NCI-H2081 treated with DMSO at 0.1 percent for 48 hours (cell line): ENCODE data around the gene CRP.
"Not testable (repeated sequence)": the region's sequence is repeated elsewhere in the genome, so short reads cannot be mapped to it uniquely, and the experiment has no call there.

Experiments used
- DNase-seq: peaks from one replicate; lab custom pipeline; 2025; lab: John Stamatoyannopoulos, UW

Gene CRP

GRCh38 chr1:159699653-159700052, 14.7 kb downstream of the CRP start:
- no peak for DNase-seq

- DNase-seq, result no peak
Measured at GRCh38 chr1:159699246-159699645, 15.1 kb downstream of the CRP start.

- DNase-seq, result no peak
Measured at GRCh38 chr1:159687511-159687910, 26.9 kb downstream of the CRP start.

- DNase-seq, result no peak
Measured at GRCh38 chr1:159686599-159687299, 27.6 kb downstream of the CRP start.

GRCh38 chr1:159678939-159679338, 35.5 kb downstream of the CRP start:
- no peak for DNase-seq

GRCh38 chr1:159675046-159675445, 39.3 kb downstream of the CRP start:
- DNase-seq, result no peak

GRCh38 chr1:159672390-159672789, 42.0 kb downstream of the CRP start:
- DNase-seq, result not testable (repeated sequence)

GRCh38 chr1:159669338-159669737, 45.1 kb downstream of the CRP start:
- no peak for DNase-seq

GRCh38 chr1:159668739-159669138, 45.6 kb downstream of the CRP start:
- DNase-seq, result no peak

- no peak for DNase-seq
Measured at GRCh38 chr1:159664247-159664646, 50.1 kb downstream of the CRP start.

- DNase-seq, result no peak
Measured at GRCh38 chr1:159663552-159663951, 50.8 kb downstream of the CRP start.
